Occipital lobe (tissue), 2 donors: ENCODE measurements around the gene ZNF81. TPM values are rescaled to one million over a fixed set of nuclear protein-coding genes. Genes with fewer than 3 reads are reported as not detected.
A peak's percentile ranks its signal among the peaks of the same experiment; 100 is the strongest.
"Not testable (repeated sequence)": the region's sequence is repeated elsewhere in the genome, so short reads cannot be mapped to it uniquely, and the experiment has no call there.

Experiments
- DNase-seq: peaks from one replicate; lab custom pipeline; 2025; lab: John Stamatoyannopoulos, UW
- total RNA-seq: library from RNA; depleted of rRNA; stranded (reverse); fragments of >200 nt; gene quantifications from one replicate; pipeline ENCODE4 v1.2.3, GENCODE V29; 2014

The ZNF81 gene
- 13.7 TPM for total RNA-seq

DNA sequence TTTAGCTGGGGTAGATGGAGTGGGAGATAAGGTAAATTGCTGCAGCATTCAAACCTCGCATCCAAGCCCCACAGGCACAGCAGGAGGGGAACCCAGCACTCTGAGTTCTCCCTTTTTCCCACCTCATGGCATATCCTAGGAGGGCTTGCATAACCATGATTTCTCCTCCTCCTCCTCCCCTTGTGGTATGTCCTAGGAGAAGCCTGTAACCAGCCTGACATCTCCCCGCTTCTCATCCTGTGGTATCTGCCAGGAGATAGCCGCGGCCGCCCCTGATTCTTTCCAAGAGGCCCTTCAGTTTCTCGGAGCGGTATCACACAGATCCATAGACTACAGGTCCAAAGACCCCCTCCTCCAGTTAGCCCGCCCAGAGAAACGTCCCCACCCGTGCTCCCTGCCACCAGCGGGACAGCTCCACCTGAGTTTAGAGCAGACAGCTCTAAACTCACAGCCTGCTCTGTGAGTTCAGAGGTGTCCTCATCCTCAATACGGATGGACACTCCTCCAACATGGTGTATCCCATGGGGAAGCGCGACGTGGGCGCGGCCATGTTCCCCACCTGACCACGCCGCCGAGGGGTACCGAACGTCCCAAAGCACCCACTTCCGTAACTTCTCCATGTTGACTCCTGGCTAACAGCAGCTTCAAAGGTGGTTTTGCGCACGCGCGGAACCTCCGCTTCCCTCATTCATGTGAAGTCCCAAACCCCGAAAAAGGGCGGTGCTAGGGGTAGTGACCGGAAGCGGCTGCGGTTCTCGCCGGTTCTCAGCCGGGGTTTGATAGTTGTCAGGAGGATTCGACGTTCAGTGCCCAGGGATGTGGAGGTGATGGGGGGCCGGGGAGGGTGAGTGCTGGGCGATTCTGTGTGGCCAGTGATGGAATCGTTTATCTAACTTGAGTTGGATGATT lies at the start of gene ZNF81:
ZNF81 (plus strand) TSS at position 739 of the 909 bp plus-strand sequence. CDS start 9,366 bp downstream, outside the sequence.
- peak; percentile 87 for DNase-seq

DNA sequence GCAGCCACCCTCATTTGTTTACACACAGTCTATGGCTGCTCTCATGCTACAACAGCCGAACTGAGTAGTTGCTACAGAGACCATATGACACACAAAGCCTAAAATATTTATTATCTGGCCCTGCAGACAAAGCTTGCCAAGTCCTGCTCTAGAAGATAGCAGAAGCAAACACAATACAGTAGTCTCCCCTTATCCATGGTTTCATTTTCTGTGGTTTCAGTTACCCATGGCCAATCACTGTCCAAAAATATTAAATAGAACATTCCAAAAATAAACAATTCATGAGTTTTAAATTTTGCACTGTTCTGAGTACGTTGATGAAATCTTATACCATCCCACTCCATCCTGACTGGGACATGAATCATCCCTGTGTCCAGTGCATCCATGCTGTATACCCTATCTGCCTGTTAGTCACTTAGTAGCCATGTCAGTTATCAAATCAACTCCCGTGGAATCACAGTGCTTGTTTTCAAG lies 40.2 kb upstream of the ZNF81 start:
- no peak for DNase-seq

- no peak for DNase-seq
Measured at GRCh38 chrX:47797084-47797483, 39.6 kb upstream of the ZNF81 start.

- DNase-seq = no peak
Measured at GRCh38 chrX:47798861-47799260, 37.8 kb upstream of the ZNF81 start.

GRCh38 chrX:47802589-47802988 lies 34.1 kb upstream of the ZNF81 start:
- no peak for DNase-seq

- not testable (repeated sequence) for DNase-seq
Measured at GRCh38 chrX:47803103-47803502, 33.6 kb upstream of the ZNF81 start.

GRCh38 chrX:47804315-47804714 lies 32.4 kb upstream of the ZNF81 start:
- DNase-seq = no peak

DNA sequence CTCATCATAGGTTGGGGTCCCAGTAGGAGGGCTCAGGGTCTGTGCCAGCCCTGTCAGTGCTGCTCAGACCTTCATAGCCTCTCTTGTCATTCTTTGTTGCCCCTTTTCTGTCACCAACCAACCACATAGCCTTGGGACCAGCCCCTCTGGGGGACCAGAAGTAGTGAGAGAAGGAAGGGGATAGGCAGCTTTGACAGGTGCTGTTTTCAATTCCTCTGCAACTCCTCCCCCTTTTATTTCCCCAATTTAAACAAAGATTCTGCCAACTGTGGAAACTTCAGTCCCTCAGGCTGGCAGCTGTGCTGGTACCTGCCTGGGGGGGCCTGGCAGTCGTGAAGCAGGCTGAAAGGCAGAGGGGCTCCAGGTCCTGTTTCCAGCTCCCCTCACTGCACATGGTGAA lies 30.9 kb upstream of the ZNF81 start:
- DNase-seq = not testable (repeated sequence)

- not testable (repeated sequence) for DNase-seq
Measured at GRCh38 chrX:47806415-47807271, 30.1 kb upstream of the ZNF81 start.

DNA sequence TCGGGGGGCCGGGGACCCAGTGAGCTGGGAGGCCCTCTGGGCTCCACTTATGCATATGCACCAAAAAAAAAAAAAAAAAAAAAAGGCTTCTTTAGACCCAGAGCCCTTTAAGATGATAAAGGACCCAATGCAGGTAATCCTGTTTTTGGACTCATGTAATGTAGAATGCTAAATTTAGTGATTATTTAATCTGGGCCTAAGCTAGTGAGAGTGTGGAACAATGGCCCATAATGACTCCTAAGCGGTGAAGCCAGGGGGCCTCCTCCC lies 29.5 kb upstream of the ZNF81 start:
- not testable (repeated sequence) for DNase-seq

DNA sequence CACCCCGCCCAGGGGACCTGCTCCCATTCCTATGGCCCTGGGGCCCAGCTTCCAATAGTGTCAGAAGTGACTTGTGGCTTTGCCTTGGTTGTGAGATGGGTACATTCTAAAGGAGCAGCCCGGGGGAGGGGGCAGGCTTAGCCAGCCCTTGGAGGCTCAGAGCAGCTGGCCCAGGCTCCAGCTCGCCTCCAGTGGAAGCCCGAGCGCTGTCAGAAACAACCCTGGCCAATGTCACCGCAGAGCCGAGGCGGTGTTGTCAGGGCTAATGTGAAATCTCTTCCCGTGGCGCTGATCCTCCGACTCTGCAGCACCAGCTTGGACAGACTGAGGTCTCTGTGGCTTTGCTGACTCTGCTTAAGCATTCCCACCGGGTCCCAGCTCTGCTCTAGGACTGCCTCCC lies 29.2 kb upstream of the ZNF81 start:
- no peak for DNase-seq

DNA sequence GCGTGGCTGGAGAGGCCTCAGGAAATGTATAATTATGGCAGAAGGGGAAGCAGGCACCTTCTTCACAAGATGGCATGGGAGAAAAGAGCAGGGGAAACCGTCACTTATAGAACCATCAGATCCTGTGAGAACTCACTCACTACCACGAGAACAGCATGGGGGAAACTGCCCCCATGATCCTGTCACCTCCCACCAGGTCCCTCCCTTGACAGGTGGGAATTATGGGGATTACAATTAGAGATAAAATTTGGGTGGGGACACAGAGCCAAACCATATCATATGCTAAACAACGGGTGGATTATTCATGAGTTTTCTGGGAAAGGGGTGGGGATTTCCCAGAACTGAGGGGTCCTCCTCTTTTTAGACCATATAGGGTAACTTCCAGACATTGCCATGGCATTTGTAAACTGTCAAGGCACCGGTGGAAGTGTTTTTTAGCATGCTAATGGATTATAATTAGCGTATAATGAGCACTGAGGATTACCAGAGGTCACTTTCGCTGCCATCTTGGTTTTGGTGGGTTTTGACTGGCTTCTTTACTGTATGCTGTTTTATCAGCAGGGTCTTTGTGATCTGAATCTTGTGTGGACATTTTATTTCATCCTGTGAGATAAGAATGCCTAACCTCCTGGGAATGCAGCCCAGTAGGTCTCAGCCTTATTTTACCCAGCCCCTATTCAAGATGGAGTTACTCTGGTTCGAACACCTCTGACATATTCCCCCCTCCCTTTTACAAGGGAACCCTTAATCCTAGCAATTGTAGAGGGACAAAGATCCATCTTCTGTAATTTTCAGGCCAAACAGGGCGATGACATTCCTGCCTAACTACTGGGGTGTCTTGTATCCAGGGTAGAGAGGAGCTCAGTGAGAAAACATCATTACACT lies 27.6 kb upstream of the ZNF81 start:
- DNase-seq = no peak

- no peak for DNase-seq
Measured at GRCh38 chrX:47814851-47815250, 21.9 kb upstream of the ZNF81 start.

DNA sequence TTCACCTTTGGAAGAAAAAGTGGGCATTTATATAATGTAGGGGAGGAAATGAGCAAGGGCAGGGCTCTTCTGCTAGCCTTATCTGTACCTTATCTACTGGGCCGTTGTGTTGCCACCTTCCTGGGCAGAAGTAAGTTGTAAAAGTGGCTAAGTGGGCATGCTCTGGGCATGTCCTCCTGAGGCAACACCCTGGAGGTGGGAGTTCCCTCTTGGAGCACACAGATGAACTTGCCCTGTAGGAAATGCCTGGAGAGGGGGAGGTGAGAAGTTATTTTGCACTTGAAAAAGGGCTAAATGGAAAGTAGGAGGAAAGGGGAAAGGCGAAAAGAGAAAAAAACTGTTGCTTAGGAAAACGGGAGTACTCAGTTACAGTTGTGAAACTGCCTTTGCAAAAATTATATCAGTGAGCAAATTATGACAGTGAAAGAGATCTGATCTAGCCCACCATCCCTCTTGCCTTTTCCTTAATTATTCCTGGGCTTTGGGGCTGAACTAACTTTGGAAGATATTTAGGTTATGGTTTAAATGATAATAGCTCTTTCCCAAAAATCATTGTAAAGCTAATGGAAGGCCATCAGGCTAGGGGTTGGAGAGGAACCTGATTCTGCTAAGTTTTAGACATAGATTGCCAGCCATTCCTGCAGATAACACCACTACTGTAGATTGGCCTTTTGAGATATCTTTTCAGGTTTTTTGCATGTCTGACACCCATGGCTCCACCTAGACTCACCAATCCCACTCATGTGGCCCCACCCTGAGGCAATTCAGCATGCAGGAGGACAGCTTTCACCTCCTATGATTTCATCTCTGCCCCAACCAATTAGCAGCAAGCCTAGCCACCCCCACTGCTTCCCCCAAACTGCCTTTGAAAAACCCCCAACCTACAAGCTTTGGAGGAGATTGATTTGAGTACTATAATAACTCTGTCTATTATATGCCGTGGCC lies 20.5 kb upstream of the ZNF81 start:
- DNase-seq = no peak

DNA sequence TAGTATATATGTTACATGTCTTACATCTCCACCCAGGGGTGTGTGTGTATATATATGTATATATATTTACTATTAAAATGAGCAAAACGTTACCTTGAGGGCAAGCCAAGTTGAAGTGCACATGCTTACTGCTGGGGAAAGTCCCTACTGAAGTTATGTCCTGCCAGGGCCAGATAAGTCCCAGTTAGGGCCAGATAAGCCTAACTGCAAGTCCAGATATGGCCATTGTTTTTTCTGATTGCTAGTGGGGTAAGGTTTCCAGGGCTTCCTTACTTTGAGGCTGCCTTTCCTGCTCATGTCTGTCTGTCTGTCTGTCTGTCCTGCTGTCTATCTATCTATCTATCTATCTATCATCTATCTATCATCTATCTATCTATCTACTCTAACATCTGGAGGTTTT lies 19.3 kb upstream of the ZNF81 start:
- no peak for DNase-seq

DNA sequence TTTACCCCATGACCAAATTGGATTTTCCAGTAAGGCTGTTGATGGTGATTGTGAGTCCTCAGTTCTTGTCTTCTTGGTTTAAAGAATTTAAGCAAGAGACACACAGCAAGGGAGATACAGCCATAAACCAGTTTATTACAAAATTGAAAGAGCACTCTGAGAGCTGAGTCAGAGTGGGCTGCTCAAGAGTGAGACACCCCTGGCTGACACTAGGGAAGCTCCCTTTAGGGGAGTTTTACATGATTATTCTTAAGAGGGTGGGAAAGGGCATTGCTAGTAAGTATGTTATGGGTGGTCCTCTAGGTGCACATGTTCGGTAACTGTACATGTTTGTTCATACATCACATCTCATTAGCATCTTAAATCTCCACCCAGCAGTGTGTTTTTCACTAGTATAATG lies 18.8 kb upstream of the ZNF81 start:
- DNase-seq = no peak

GRCh38 chrX:47828984-47829383 lies 7.7 kb upstream of the ZNF81 start:
- no peak for DNase-seq

DNA sequence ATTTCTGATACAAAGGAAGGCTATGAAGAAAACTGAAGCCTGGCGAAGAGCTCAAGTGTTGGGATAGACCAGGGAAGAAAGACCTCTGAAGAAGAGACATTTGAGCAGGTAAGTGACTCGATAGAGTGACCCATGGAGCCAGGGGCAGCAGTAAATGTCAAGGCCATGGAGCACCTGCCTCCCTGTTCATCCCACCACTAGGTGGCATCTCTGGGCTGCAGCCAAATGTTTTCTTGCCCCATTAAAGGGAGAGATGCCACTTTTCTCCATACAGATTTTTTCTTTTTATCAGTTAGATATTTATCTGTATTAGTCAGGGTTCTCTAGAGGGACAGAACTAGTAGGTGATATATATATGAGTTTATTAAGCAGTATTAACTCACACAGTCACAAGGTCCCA lies 4.9 kb upstream of the ZNF81 start:
- no peak for DNase-seq

- no peak for DNase-seq
Measured at GRCh38 chrX:47838361-47838760, 1.7 kb downstream of the ZNF81 start.

- DNase-seq = no peak
Measured at GRCh38 chrX:47840111-47840510, 3.4 kb downstream of the ZNF81 start.
